ENCODE data around the gene WWOX.

DNA sequence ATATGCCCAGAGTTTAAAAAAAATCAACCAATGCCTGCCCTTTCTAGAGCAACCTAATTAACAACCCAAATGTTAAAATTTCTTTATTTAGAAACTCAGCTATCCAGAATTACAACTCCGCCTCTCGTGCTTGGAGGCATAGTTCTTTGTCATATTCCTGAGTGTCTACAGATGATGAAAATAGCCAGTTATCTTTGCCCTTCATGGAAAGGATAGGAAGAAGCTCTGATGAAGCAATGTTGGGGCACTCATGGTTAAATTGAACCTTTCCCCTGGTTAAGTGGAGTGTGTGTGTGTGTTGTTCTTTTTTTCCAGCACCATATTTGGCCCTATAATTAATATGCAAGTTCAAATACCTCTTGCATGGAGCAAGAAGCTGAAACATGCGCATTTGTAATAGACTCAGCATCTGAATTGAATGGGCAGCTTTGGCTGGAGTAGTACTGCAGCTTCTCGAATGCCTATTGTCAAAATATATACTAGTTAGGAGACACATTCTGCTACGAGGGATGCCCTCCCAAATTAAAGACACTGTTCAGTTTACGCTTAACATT lies 506.2 kb downstream of the WWOX start:
- TF ChIP-seq YY1 (IDR thresholded peaks at IDR 0.05; ENCODE audit: insufficient read depth, insufficient read length) (no peak), ZNF274 (IDR thresholded peaks at IDR 0.05; ENCODE audit: low read depth, low read length) (no peak), SUZ12 (IDR thresholded peaks at IDR 0.05; ENCODE audit: extremely low read depth, insufficient read depth, insufficient read length) (no peak)

Measured in NT2/D1 (cell line).